HG03196 (cell line): ENCODE results near the gene MAGEB6B.
"Not testable (repeated sequence)": the region's sequence is repeated elsewhere in the genome, so short reads cannot be mapped to it uniquely, and the experiment has no call there.

Experiments
- ATAC-seq: cut with Tn5 transposase; IDR thresholded peaks from one replicate; pipeline ENCODE4 v1.9.1; 2021; ENCODE audit not compliant: unreplicated experiment

The MAGEB6B gene

DNA sequence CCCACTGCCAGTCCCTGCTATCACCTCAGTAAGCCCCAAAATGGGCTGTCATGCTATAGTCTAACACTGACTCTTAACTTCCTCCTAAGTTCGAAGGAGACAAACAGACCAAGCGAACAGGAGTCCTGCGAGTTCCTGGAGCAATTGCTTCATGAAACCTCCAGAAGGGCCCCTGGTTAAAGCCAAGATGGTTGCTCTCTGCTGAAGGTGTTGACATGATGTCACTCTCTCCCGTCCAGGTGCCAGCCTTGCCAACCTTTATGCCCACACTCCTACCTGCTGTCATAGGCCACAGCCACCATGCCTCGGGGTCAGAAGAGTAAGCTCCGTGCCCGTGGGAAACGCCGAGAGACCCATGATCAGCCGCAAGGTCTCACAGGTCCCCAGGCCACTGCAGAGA lies at the start of gene MAGEB6B:
TSS of gene MAGEB6B (plus strand) at position 301 of the 400 bp plus-strand sequence. CDS start at position 301, 0 bp downstream.
- ATAC-seq, result no peak

DNA sequence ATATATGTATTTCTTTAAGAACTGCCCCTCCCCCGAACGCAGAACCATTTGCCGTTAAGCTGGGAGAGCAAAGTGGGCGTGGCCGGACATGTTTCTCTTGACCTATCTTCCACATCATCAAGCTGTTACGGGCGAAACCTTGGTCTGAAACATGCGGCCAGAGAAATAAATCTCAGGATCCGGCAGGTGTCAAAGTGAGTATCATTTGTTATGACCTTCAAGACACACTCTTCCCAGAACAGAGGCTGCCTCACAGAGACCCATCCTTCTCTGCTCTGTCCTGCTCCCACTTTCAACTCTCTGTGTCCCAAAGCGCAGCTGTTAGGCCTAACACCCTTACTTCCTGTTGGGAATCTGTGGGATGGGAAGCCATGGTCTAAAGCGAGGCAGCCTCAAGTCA lies 22.1 kb upstream of the MAGEB6B start, which contains the start of gene MAGEB18:
TSS of gene MAGEB18 (plus strand) at position 70 of the 400 bp plus-strand sequence. CDS start 643 bp downstream, outside the sequence.
- ATAC-seq, result no peak

DNA sequence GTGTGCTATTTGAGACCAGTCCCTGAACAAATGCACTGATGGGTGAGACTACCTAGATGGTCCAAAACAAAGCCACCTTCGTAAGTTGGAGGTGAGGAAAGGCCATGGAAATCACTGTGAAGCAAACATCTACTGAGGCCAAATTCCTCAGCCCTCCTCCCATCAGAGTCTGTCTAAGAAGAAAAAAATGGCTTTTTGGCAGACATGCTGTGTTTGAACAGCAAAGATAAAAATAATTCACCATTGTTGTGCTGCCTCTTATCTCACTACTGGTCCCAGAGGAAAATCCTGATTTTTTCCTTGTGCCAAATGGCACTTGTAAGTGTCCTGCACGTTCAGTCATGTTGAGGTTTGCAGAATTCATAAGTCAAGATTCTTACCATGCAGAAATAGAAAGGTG lies 14.4 kb upstream of the MAGEB6B start:
- no peak for ATAC-seq

DNA sequence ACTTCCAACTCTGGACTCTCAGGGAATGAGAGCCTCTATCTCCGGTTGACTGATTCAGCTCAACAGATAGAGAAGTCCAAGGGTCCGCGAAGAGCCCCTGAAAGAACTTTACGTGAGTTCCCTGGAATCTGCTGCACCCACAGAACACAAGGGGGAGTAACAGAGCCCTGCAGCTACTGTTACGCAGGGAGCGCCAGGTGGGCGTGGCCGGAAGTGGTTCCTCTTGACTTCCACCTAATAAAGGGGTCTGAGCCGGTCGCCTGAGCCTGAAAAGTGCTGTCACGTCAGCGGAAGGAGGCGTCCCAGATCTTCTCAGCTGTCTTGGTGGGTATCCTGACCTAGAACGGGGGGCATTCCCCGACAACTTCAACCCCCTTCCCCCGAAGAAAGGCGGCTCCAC lies 31.8 kb downstream of the MAGEB6B start, which contains the start of gene MAGEB6:
TSS of gene MAGEB6 (plus strand) at position 237 of the 400 bp plus-strand sequence. CDS start 1,407 bp downstream, outside the sequence.
- ATAC-seq, result no peak

DNA sequence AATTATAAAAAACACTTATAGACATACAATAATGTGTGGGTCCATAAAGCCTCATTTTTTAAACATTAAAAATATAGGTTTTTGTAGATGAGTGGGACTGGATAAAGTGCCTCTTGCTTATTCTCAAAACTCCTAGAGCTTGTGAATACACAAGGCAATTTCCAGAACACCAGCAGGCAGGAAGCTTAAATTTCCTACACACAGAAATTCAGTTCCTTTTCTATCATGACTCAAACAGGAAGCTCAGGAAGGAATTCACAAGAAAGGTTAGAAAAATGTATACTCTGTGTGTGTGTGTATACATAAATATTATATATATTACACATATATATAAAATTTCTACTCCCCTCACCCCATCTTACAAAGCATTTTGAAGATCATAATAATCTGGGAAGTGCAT lies 43.2 kb downstream of the MAGEB6B start:
- ATAC-seq, result no peak

GRCh38 chrX:26204717-26205116 lies 44.3 kb downstream of the MAGEB6B start:
- not testable (repeated sequence) for ATAC-seq

DNA sequence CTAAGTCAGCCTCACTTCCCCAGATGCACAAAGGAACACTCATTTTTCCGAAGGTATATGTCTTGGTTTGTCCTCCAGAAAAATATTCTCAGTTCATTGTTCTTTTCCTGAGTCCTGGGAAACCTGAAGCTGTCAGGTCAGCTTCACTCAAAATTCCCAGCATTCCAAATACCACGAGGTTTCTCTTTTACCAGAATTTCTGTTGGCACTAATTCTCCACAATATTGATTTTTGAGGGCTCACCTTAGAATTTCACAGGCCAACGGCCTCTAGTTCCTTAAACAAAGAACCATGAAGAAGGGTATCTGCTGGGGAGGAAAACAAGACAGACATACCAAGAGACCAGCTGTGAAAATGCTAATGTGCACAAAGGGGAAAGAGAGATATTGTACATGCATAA lies 47.6 kb downstream of the MAGEB6B start:
- ATAC-seq, result no peak
